ENCODE results near the gene TNPO1. TPM values are rescaled to one million over a fixed set of nuclear protein-coding genes. Genes with fewer than 3 reads are reported as not detected.

Gene TNPO1
- total RNA-seq, 1 donor: 412 TPM

DNA sequence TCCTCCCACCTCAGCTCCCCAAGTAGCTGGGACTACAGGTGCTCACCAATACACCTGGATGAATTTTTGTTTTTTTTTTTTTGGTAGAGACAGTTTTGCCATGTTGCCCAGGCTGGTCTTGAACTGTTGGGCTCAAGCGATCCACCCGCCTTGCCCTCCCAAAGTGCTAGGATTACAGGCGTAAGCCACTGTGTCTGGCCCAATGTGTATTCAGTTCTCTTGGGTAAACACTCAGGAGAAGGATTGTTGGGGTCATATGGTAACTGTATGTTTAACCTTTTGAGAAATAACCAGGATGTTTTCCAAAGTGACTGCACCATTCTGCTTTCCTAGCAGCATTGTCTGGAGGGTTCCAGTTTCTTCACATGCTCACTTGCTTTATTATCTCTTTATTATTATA, 67.4 kb downstream of the TNPO1 start:
- H3K4me3 ChIP-seq (ENCODE audit: low read depth, low read length): no peak overlapping the region
- no peak for TF ChIP-seq CTCF (IDR thresholded peaks at IDR 0.05; ENCODE audit: insufficient read depth, low read depth, low read length)
- no peak for DNase-seq (ENCODE audit: low read depth)

DNA sequence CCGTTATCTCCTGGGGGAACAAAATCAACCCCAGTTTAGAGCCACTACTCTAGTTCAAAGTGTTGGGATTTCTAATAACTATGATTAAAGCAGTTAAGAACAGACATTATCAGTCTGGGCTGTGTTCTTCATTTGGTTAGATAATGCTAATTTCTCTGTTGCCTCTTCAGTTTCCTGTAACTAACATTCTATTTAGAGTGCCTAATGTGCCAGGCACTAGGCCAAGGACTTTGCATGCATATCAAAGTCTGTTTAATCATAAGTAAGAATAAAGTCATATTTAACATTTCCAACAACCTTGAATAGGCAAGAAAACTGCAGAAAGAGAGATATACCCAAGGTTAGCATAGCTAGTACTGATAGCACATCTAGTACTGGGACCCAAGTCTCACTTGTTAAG, 68.4 kb downstream of the TNPO1 start:
- TF ChIP-seq CTCF (IDR thresholded peaks at IDR 0.05; ENCODE audit: insufficient read depth, low read depth, low read length): no peak
- H3K4me3 ChIP-seq (ENCODE audit: low read depth, low read length): no peak overlapping the region
- no peak for DNase-seq (ENCODE audit: low read depth)

GRCh38 chr5:72885824-72886223, 69.4 kb downstream of the TNPO1 start:
- H3K4me3 ChIP-seq (ENCODE audit: low read depth, low read length): no peak overlapping the region
- DNase-seq (ENCODE audit: low read depth): no peak
- TF ChIP-seq CTCF (IDR thresholded peaks at IDR 0.05; ENCODE audit: insufficient read depth, low read depth, low read length): no peak

GRCh38 chr5:72888595-72888994, 72.1 kb downstream of the TNPO1 start:
- H3K4me3 ChIP-seq (ENCODE audit: low read depth, low read length): no peak overlapping the region
- no peak for DNase-seq (ENCODE audit: low read depth)
- TF ChIP-seq CTCF (IDR thresholded peaks at IDR 0.05; ENCODE audit: insufficient read depth, low read depth, low read length): no peak

GRCh38 chr5:72889324-72889723, 72.9 kb downstream of the TNPO1 start:
- no peak for DNase-seq (ENCODE audit: low read depth)
- no peak overlapping the region for H3K4me3 ChIP-seq (ENCODE audit: low read depth, low read length)

DNA sequence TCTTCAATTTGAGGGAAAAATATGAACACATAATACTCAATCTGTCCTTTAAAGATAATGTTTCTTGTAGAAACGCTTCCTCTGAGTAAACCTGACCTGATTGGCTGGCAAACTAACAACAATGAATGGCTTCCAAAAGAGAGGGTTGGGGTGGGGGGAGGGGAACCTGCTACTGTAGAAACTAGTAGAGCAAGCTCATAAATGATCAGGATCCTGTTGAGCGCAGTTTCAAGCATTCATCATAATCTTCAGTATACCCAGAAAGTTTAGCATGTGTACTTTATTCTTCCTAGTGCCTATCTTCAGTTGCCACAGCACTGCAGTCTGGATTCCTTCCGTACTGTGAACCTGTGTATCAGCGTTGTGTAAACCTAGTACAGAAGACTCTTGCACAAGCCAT, 76.4 kb downstream of the TNPO1 start:
- DNase-seq (ENCODE audit: low read depth): no peak
- H3K4me3 ChIP-seq (ENCODE audit: low read depth, low read length): no peak overlapping the region
- no peak for TF ChIP-seq CTCF (IDR thresholded peaks at IDR 0.05; ENCODE audit: insufficient read depth, low read depth, low read length)

More at GRCh38 chr5:72889324-72889723, 72.9 kb downstream of the TNPO1 start:
- TF ChIP-seq CTCF (IDR thresholded peaks at IDR 0.05; ENCODE audit: insufficient read depth, low read depth, low read length): no peak

DNA sequence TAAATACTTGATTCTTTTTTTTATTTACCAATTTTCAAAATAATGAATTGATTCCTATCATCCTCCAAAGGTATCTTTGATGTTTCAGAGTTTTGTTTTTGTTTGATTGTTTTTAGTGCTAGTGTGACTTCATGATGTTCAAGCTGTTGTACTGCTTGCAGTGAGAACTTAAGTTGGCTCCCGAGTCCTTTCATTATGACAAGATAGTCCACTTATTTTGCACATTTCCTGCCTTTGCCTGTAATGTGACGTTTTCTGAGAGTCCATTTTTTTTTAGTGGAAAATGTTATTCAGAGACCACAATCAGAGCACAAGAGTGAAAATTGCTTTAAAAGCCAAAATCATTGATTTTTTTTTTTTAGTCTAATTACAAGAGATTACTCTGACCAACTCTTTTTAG, 79.3 kb downstream of the TNPO1 start:
- H3K4me3 ChIP-seq (ENCODE audit: low read depth, low read length): no peak overlapping the region
- no peak for DNase-seq (ENCODE audit: low read depth)
- no peak for TF ChIP-seq CTCF (IDR thresholded peaks at IDR 0.05; ENCODE audit: insufficient read depth, low read depth, low read length)
